ENCODE measurements around the gene TAF4. TPM values are rescaled to one million over a fixed set of nuclear protein-coding genes. Genes with fewer than 3 reads are reported as not detected.
"Not testable (repeated sequence)": the region's sequence is repeated elsewhere in the genome, so short reads cannot be mapped to it uniquely, and the experiment has no call there.

TAF4 gene
- total RNA-seq, 4 donors from 2014 or later: 12.0 to 19.9 (median 16.2) TPM

DNA sequence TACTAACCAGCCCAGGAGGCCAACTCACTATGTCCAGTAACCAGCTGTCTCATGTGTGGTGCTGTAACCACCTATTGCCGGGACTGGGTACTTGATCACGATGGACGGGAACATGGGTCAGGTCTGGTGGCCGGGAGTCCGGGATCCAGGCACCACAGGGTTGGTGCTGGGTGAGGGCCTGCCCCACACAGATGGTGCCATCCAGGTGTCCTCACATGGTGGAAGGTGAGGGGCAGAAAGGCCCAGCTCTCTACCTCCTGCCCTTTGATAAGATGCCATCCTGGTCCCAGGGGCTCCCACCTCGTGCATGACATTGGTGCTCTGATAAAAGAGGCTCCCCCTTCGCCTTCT, 116.3 kb downstream of the TAF4 start:
- intact Hi-C loops (cut with DNase I): no loop called here
- DNase-seq (ENCODE audit: extremely low spot score): no peak
- TF ChIP-seq POLR2A (IDR thresholded peaks at IDR 0.05; ENCODE audit: low read depth): no peak
- TF ChIP-seq POLR2AphosphoS5 (IDR thresholded peaks at IDR 0.05): no peak
- TF ChIP-seq CTCF (IDR thresholded peaks at IDR 0.05): no peak
- no peak for TF ChIP-seq EP300 (IDR thresholded peaks at IDR 0.05)
- WGBS: 90% methylated on average over 2 of the region's 7 CpGs
- Histone ChIP-seq H3K4me3 (no peak overlapping the region), H3K27me3 (peaks cover 0 to 37% (median 7%) of the 10 kb centered on the region in 4 donors), H3K27ac (replicated peaks in 1 of 4) (no peak overlapping the region), H3K9me3 (no peaks in the 10 kb centered on the region), H3K4me1 (no peaks in the 10 kb centered on the region), H3K36me3 (no peaks in the 10 kb centered on the region)

GRCh38 chr20:61948586-61949362, 116.9 kb downstream of the TAF4 start:
- Histone ChIP-seq H3K27ac (replicated peaks in 1 of 4) (no peak overlapping the region), H3K9me3 (no peaks in the 10 kb centered on the region), H3K4me3 (no peak overlapping the region), H3K27me3 (peaks cover 0 to 31% (median 7%) of the 10 kb centered on the region in 4 donors), H3K4me1 (no peaks in the 10 kb centered on the region), H3K36me3 (no peaks in the 10 kb centered on the region)
- TF ChIP-seq POLR2A (IDR thresholded peaks at IDR 0.05; ENCODE audit: low read depth) (no peak), POLR2AphosphoS5 (IDR thresholded peaks at IDR 0.05) (no peak), EP300 (IDR thresholded peaks at IDR 0.05) (no peak), CTCF (IDR thresholded peaks at IDR 0.05) (no peak)
- DNase-seq (ENCODE audit: extremely low spot score): no peak
- intact Hi-C loops (cut with DNase I): no loop called here
- 95% methylated on average over 21 of the region's 22 CpGs for WGBS

- H3K4me1 ChIP-seq; H3K9me3 ChIP-seq; H3K27ac ChIP-seq (replicated peaks in 1 of 4); H3K4me3 ChIP-seq; H3K36me3 ChIP-seq; DNase-seq (ENCODE audit: extremely low spot score); intact Hi-C loops (cut with DNase I): not testable (repeated sequence)
- peaks cover 0 to 24% (median 7%) of the 10 kb centered on the region in 4 donors for H3K27me3 ChIP-seq
- 77% methylated on average over 27 of the region's 28 CpGs for WGBS
Observed at GRCh38 chr20:61948056-61948455, 117.6 kb downstream of the TAF4 start.

GRCh38 chr20:61945495-61945894, 120.2 kb downstream of the TAF4 start:
- H3K36me3 ChIP-seq; intact Hi-C loops (cut with DNase I); DNase-seq (ENCODE audit: extremely low spot score); H3K27ac ChIP-seq (replicated peaks in 1 of 4); H3K4me3 ChIP-seq; H3K9me3 ChIP-seq; H3K4me1 ChIP-seq; H3K27me3 ChIP-seq: not testable (repeated sequence)
- 93% methylated on average over 5 of the region's 29 CpGs for WGBS

- H3K4me1 ChIP-seq; H3K9me3 ChIP-seq; H3K27ac ChIP-seq (replicated peaks in 1 of 4); H3K36me3 ChIP-seq; H3K4me3 ChIP-seq; H3K27me3 ChIP-seq; intact Hi-C loops (cut with DNase I); DNase-seq (ENCODE audit: extremely low spot score): not testable (repeated sequence)
- 95% methylated on average over 11 of the region's 34 CpGs for WGBS
Observed at GRCh38 chr20:61944967-61945366, 120.7 kb downstream of the TAF4 start.

DNA sequence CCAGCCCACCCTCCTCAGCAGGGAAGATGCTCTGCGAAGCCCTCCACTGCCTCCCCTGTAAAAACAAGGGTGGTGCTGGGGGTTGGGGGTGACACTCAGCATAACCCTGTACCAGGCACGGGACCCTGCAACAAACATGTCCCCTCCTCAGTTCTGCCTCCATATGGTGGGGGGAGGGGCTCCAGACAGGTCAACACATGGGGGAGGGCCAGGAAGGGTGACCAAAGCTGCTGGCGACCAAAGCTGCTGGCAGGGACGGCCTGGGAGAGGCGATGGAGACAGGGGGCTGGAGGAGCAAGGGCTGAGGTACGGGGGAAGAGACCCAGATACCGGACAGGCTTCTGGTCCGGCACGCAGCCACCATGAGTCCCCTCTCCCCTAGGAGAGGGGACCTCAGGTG, 123.2 kb downstream of the TAF4 start:
- intact Hi-C loops (cut with DNase I): no loop called here
- TF ChIP-seq POLR2AphosphoS5 (IDR thresholded peaks at IDR 0.05) (no peak), EP300 (IDR thresholded peaks at IDR 0.05) (no peak), POLR2A (IDR thresholded peaks at IDR 0.05; ENCODE audit: low read depth) (no peak), CTCF (IDR thresholded peaks at IDR 0.05) (no peak)
- Histone ChIP-seq H3K4me3 (no peak overlapping the region), H3K36me3 (no peaks in the 10 kb centered on the region), H3K27ac (replicated peaks in 1 of 4) (no peak overlapping the region), H3K9me3 (no peaks in the 10 kb centered on the region), H3K27me3 (peaks cover 0 to 13% (median 0%) of the 10 kb centered on the region in 4 donors), H3K4me1 (no peaks in the 10 kb centered on the region)
- 94% methylated on average over 3 of the region's 9 CpGs for WGBS
- DNase-seq (ENCODE audit: extremely low spot score): no peak
